SK-N-SH treated with all-trans-retinoic acid at 6 μM for 48 hours (cell line): Measurements from ENCODE around the gene NDOR1.

Source experiments
- ATAC-seq: fragments of 200-7000 bp; cut with Tn5 transposase; 3 replicates; pipeline ENCODE4 v1.9.1; 2020; ENCODE audit warnings: mild to moderate bottlenecking, moderate library complexity
- ARNTL ChIP-seq: fragments of 450-650 bp; formaldehyde crosslinking; IDR thresholded peaks from 2 replicates; pipeline ENCODE4 v1.5.0; 2020; ENCODE audit warnings: low read depth, mild to moderate bottlenecking, moderate library complexity, borderline replicate concordance
- BACH2 ChIP-seq: fragments of 250-450 bp; sonication (Bioruptor Pico); IDR thresholded peaks from 2 replicates; pipeline ENCODE4 v1.9.0; 2021; ENCODE audit warnings: mild to moderate bottlenecking, borderline replicate concordance
- CREB5 ChIP-seq: fragments of 250-450 bp; sonication (Bioruptor Pico); IDR thresholded peaks from 2 replicates; pipeline ENCODE4 v1.5.1; 2020; ENCODE audit warnings: low read depth, mild to moderate bottlenecking, moderate library complexity
- CSDC2 ChIP-seq: fragments of 250-450 bp; sonication (Bioruptor Pico); IDR thresholded peaks from 2 replicates; pipeline ENCODE4 v1.5.0; 2020; ENCODE audit warnings: mild to moderate bottlenecking, moderate library complexity
- CSRNP3 ChIP-seq: fragments of 250-450 bp; sonication (Bioruptor Pico); IDR thresholded peaks from 2 replicates; pipeline ENCODE4 v1.5.1; 2021; ENCODE audit warnings: mild to moderate bottlenecking, moderate library complexity
- ISL1 ChIP-seq: fragments of 250-450 bp; sonication (Bioruptor Pico); IDR thresholded peaks from 2 replicates; pipeline ENCODE4 v2.1.2; 2022; ENCODE audit warnings: mild to moderate bottlenecking, moderate library complexity
- OSR1 ChIP-seq: fragments of 250-450 bp; sonication (Bioruptor Pico); IDR thresholded peaks from 2 replicates; pipeline ENCODE4 v1.8.0; 2022; ENCODE audit warnings: moderate library complexity, mild to moderate bottlenecking, inconsistent platforms
- PATZ1 ChIP-seq: fragments of 250-450 bp; sonication (Bioruptor Pico); IDR thresholded peaks from 2 replicates; pipeline ENCODE4 v1.8.0; 2020; ENCODE audit warnings: mild to moderate bottlenecking, moderate library complexity, borderline replicate concordance
- PPARA ChIP-seq: fragments of 250-450 bp; sonication (Bioruptor Pico); IDR thresholded peaks from 2 replicates; pipeline ENCODE4 v1.5.0; 2020; ENCODE audit warnings: mild to moderate bottlenecking, borderline replicate concordance
- RARB ChIP-seq: fragments of 250-450 bp; sonication (Bioruptor Pico); IDR thresholded peaks from 2 replicates; pipeline ENCODE4 v1.8.0; 2021; ENCODE audit warnings: mild to moderate bottlenecking, moderate library complexity
- SNAI2 ChIP-seq: fragments of 250-450 bp; sonication (Bioruptor Pico); IDR thresholded peaks from 2 replicates; pipeline ENCODE4 v1.5.0; 2020; ENCODE audit warnings: mild to moderate bottlenecking, moderate library complexity
- TCF4 ChIP-seq: fragments of 250-450 bp; sonication (Bioruptor Pico); IDR thresholded peaks from 2 replicates; pipeline ENCODE4 v1.8.0; 2021; ENCODE audit warnings: mild to moderate bottlenecking, moderate library complexity, borderline replicate concordance
- TOX ChIP-seq: fragments of 250-450 bp; sonication (Bioruptor Pico); IDR thresholded peaks from 2 replicates; pipeline ENCODE4 v1.8.0; 2021; ENCODE audit warnings: mild to moderate bottlenecking, moderate library complexity, borderline replicate concordance
- TSHZ2 ChIP-seq: fragments of 250-450 bp; sonication (Bioruptor Pico); IDR thresholded peaks from 2 replicates; pipeline ENCODE4 v1.5.0; 2020; ENCODE audit warnings: mild to moderate bottlenecking, moderate library complexity
- ZC3H10 ChIP-seq: fragments of 250-450 bp; sonication (Bioruptor Pico); IDR thresholded peaks from 2 replicates; pipeline ENCODE4 v1.5.1; 2021; ENCODE audit warnings: mild to moderate bottlenecking, moderate library complexity
- ZFP3 ChIP-seq: fragments of 250-450 bp; sonication (Bioruptor Pico); IDR thresholded peaks from 2 replicates; pipeline ENCODE4 v1.5.0; 2020; ENCODE audit warnings: mild to moderate bottlenecking, moderate library complexity
- ZFP30 ChIP-seq: fragments of 450-650 bp; formaldehyde crosslinking; IDR thresholded peaks from 2 replicates; pipeline ENCODE4 v1.5.0; 2022; ENCODE audit warnings: mild to moderate bottlenecking, moderate library complexity
- ZNF565 ChIP-seq: fragments of 450-650 bp; formaldehyde crosslinking; conservative IDR thresholded peaks from 2 replicates; pipeline ENCODE4 v1.5.0; 2020; ENCODE audit warnings: low read depth, mild to moderate bottlenecking, moderate library complexity
- ZNF70 ChIP-seq: fragments of 450-650 bp; formaldehyde crosslinking; IDR thresholded peaks from 2 replicates; pipeline ENCODE4 v1.5.0; 2020; ENCODE audit warnings: mild to moderate bottlenecking, moderate library complexity

The NDOR1 gene

GRCh38 chr9:137172901-137173795 lies 32.4 kb upstream of the NDOR1 start:
- no peak for TF ChIP-seq CSDC2
- no peak for TF ChIP-seq ISL1 (CRISPR knock-in tag)
- no peak for TF ChIP-seq ZFP30 (CRISPR knock-in tag)
- no peak for TF ChIP-seq TCF4 (CRISPR knock-in tag)
- ATAC-seq: peak; percentile 7

GRCh38 chr9:137173796-137174664 lies 31.5 kb upstream of the NDOR1 start:
- TF ChIP-seq CSDC2 (no peak), PPARA (CRISPR knock-in tag) (no peak), ZFP3 (CRISPR knock-in tag) (no peak), ZNF70 (CRISPR knock-in tag) (no peak), ARNTL (CRISPR knock-in tag) (no peak), CREB5 (CRISPR knock-in tag) (no peak), ISL1 (CRISPR knock-in tag) (no peak)
- TF ChIP-seq, all 23 proteins: peak for 0
- ATAC-seq: peak; percentile 4; the same call in 2 of the 3 replicates

- TF ChIP-seq ZC3H10 (CRISPR knock-in tag) (no peak), ZFP30 (CRISPR knock-in tag) (no peak), ZNF565 (CRISPR knock-in tag) (no peak), TOX (CRISPR knock-in tag) (no peak), ZFP3 (CRISPR knock-in tag) (no peak), SNAI2 (no peak), BACH2 (CRISPR knock-in tag) (no peak), PPARA (CRISPR knock-in tag) (no peak), CSRNP3 (no peak), RARB (CRISPR knock-in tag) (no peak), CSDC2 (no peak), PATZ1 (CRISPR knock-in tag) (no peak), CREB5 (CRISPR knock-in tag) (no peak), TCF4 (CRISPR knock-in tag) (no peak), OSR1 (no peak)
- ATAC-seq: no peak
These were observed 30.7 kb upstream of the NDOR1 start for GRCh38 chr9:137174722-137175293.

- no peak for ATAC-seq
- TF ChIP-seq CSRNP3 (no peak), TSHZ2 (CRISPR knock-in tag) (no peak), ARNTL (CRISPR knock-in tag) (no peak), SNAI2 (no peak), PATZ1 (CRISPR knock-in tag) (no peak)
These were observed 30.0 kb upstream of the NDOR1 start for GRCh38 chr9:137175345-137175961.
